ENCODE measurements around the gene ESYT3.

- TF ChIP-seq REST (IDR thresholded peaks at IDR 0.05; ENCODE audit: insufficient replicate concordance, low read depth): no peak
- TF ChIP-seq, protein P1, sequence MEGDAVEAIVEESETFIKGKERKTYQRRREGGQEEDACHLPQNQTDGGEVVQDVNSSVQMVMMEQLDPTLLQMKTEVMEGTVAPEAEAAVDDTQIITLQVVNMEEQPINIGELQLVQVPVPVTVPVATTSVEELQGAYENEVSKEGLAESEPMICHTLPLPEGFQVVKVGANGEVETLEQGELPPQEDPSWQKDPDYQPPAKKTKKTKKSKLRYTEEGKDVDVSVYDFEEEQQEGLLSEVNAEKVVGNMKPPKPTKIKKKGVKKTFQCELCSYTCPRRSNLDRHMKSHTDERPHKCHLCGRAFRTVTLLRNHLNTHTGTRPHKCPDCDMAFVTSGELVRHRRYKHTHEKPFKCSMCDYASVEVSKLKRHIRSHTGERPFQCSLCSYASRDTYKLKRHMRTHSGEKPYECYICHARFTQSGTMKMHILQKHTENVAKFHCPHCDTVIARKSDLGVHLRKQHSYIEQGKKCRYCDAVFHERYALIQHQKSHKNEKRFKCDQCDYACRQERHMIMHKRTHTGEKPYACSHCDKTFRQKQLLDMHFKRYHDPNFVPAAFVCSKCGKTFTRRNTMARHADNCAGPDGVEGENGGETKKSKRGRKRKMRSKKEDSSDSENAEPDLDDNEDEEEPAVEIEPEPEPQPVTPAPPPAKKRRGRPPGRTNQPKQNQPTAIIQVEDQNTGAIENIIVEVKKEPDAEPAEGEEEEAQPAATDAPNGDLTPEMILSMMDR (IDR thresholded peaks at IDR 0.05; ENCODE audit: insufficient read depth, low read length): no peak
These were observed 10.1 kb upstream of the ESYT3 start for GRCh38 chr3:138424323-138424722.

All from HL-60 (cell line).